ENCODE measurements around the gene B4GALT4. TPM values are rescaled to one million over a fixed set of nuclear protein-coding genes. Genes with fewer than 3 reads are reported as not detected.

The B4GALT4 gene
- total and polyA plus RNA-seq, 2 donors (not counting 3 experiments of a cell fraction or from before 2014, with no cell fraction given), result 3.7 to 7.1 TPM

GRCh38 chr3:119195911-119196310 is 44.8 kb downstream of the B4GALT4 start:
- intact Hi-C loops (cut with micrococcal nuclease), result no loop called here
- Histone ChIP-seq H3K9me3 (replicated peaks; ENCODE audit: control insufficient read depth, insufficient read depth, low read length) (no peaks in the 10 kb centered on the region), H4K20me1 (replicated peaks; ENCODE audit: control insufficient read depth, extremely low read depth, insufficient read depth, low read length) (no peaks in the 10 kb centered on the region), H3K27ac (ENCODE audit: insufficient read depth, low read depth, low read length) (no peak overlapping the region), H3K27me3 (ENCODE audit: control insufficient read depth in 2 of 2, insufficient read depth in 2 of 2, low read length in 2 of 2) (peaks cover 2% of the 10 kb centered on the region in 2 experiments), H2AFZ (ENCODE audit: low read depth, low read length) (no peak overlapping the region), H3K4me1 (ENCODE audit: control insufficient read depth, extremely low read depth, insufficient read depth, low read length) (no peaks in the 10 kb centered on the region), H3K36me3 (ENCODE audit: control insufficient read depth in 2 of 2, extremely low read depth in 1 of 2, insufficient read depth in 2 of 2, low read length in 2 of 2) (no peaks in the 10 kb centered on the region), H3K79me2 (ENCODE audit: control insufficient read depth, insufficient read depth, low read length) (no peaks in the 10 kb centered on the region), H3K4me2 (ENCODE audit: insufficient read depth, low read length) (no peak overlapping the region), H3K9me1 (replicated peaks; ENCODE audit: control insufficient read depth, extremely low read depth, insufficient read depth, low read length) (no peaks in the 10 kb centered on the region), H3K9ac (replicated peaks; ENCODE audit: extremely low read depth, insufficient read depth, low read length) (no peak overlapping the region), H3K4me3 (replicated peaks in 1 of 3; ENCODE audit: insufficient read depth in 1 of 3, low read depth in 1 of 3, low read length in 3 of 3) (no peak overlapping the region)
- POLR2A ChIA-PET, result no interaction called here
- CTCF ChIA-PET, result no interaction called here
- BruUV-seq (replicated peaks), result no TSS peak
- TF ChIP-seq GATA2 (IDR thresholded peaks at IDR 0.05; ENCODE audit: insufficient read depth, insufficient read length, low read depth, low read length) (no peak), POLR2AphosphoS5 (IDR thresholded peaks at IDR 0.05; ENCODE audit: insufficient read depth, low read depth, low read length) (no peak), JUN (IDR thresholded peaks at IDR 0.05; ENCODE audit: borderline replicate concordance, insufficient read depth, insufficient read length, low read depth) (no peak), MYC (IDR thresholded peaks at IDR 0.05; ENCODE audit: low read depth, low read length) (no peak), POLR2A (IDR thresholded peaks at IDR 0.05; ENCODE audit: low read depth, low read length) (no peak), FOS (IDR thresholded peaks at IDR 0.05; ENCODE audit: borderline replicate concordance, insufficient read depth, low read length) (no peak), EZH2 (IDR thresholded peaks at IDR 0.05; ENCODE audit: borderline replicate concordance, low read depth, low read length, severe bottlenecking) (no peak)
- TF ChIP-seq, protein P1, sequence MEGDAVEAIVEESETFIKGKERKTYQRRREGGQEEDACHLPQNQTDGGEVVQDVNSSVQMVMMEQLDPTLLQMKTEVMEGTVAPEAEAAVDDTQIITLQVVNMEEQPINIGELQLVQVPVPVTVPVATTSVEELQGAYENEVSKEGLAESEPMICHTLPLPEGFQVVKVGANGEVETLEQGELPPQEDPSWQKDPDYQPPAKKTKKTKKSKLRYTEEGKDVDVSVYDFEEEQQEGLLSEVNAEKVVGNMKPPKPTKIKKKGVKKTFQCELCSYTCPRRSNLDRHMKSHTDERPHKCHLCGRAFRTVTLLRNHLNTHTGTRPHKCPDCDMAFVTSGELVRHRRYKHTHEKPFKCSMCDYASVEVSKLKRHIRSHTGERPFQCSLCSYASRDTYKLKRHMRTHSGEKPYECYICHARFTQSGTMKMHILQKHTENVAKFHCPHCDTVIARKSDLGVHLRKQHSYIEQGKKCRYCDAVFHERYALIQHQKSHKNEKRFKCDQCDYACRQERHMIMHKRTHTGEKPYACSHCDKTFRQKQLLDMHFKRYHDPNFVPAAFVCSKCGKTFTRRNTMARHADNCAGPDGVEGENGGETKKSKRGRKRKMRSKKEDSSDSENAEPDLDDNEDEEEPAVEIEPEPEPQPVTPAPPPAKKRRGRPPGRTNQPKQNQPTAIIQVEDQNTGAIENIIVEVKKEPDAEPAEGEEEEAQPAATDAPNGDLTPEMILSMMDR (IDR thresholded peaks at IDR 0.05; ENCODE audit: extremely low read depth in 1 of 2, insufficient read depth in 1 of 2, low read depth in 1 of 2, low read length in 2 of 2), result no peak
- TF ChIP-seq, protein P2, sequence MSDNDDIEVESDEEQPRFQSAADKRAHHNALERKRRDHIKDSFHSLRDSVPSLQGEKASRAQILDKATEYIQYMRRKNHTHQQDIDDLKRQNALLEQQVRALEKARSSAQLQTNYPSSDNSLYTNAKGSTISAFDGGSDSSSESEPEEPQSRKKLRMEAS (IDR thresholded peaks at IDR 0.05; ENCODE audit: insufficient read depth, insufficient read length), result no peak
- no peak for DNase-seq (ENCODE audit: low read depth, low spot score)
- dilution Hi-C loops (cut with MboI; ENCODE audit: extremely low pct_ligation_motif_present, low sequenced_read_pairs), result no loop called here
- no peak for FAIRE-seq
